ENCODE data around the gene SLC49A3. TPM values are rescaled to one million over a fixed set of nuclear protein-coding genes. Genes with fewer than 3 reads are reported as not detected.

The SLC49A3 gene
- total RNA-seq, 2 experiments from 2014 or later, result not detected

GRCh38 chr4:686413-687040 is 2.4 kb downstream of the SLC49A3 start:
- ChIA-PET POLR2A (no interaction called here), CTCF (ENCODE audit: unreplicated experiment) (interaction anchor here (0.6 kb wide), 1 partner anchor 71 kb away, joined by 3 read pairs; no protein-coding TSS in a partner anchor)
- Histone ChIP-seq H3K4me1 (ENCODE audit: insufficient read depth, low read length, poor library complexity, severe bottlenecking) (no peaks in the 10 kb centered on the region), H4K20me1 (ENCODE audit: insufficient read depth, low read length) (no peaks in the 10 kb centered on the region), H3K9me3 (ENCODE audit: low read length) (no peaks in the 10 kb centered on the region), H3K4me2 (ENCODE audit: low read length) (no peak overlapping the region), H3K4me3 (ENCODE audit: low read depth, low read length, poor library complexity, severe bottlenecking) (no peak overlapping the region), H3K79me2 (ENCODE audit: insufficient read depth, low read depth, low read length) (no peaks in the 10 kb centered on the region), H3K9me2 (ENCODE audit: insufficient read depth, low read length) (no peaks in the 10 kb centered on the region), H2AFZ (ENCODE audit: low read length) (no peak overlapping the region), H3K36me3 (ENCODE audit: insufficient read depth, low read length) (no peaks in the 10 kb centered on the region), H3K27ac (ENCODE audit: low read depth, low read length, poor library complexity, severe bottlenecking) (no peak overlapping the region)
- DNase-seq (ENCODE audit: low spot score), result no peak
- TF ChIP-seq EZH2phosphoT487 (IDR thresholded peaks at IDR 0.05; ENCODE audit: borderline replicate concordance, low read depth, low read length), result no peak
- TF ChIP-seq CTCF (conservative IDR thresholded peaks at IDR 0.05; ENCODE audit: low read length), result no peak
- BruUV-seq (replicated peaks), result no TSS peak
- intact Hi-C loops (cut with micrococcal nuclease; ENCODE audit: unreplicated experiment), result no loop called here

- H3K4me2 ChIP-seq (ENCODE audit: low read length), result no peak overlapping the region
- no peaks in the 10 kb centered on the region for H4K20me1 ChIP-seq (ENCODE audit: insufficient read depth, low read length)
- no peak overlapping the region for H3K27ac ChIP-seq (ENCODE audit: low read depth, low read length, poor library complexity, severe bottlenecking)
- ChIA-PET POLR2A (no interaction called here), CTCF (ENCODE audit: unreplicated experiment) (interaction anchor here (0.6 kb wide), 1 partner anchor 72 kb away, joined by 3 read pairs; no protein-coding TSS in a partner anchor)
- TF ChIP-seq EZH2phosphoT487 (IDR thresholded peaks at IDR 0.05; ENCODE audit: borderline replicate concordance, low read depth, low read length) (no peak), CTCF (conservative IDR thresholded peaks at IDR 0.05; ENCODE audit: low read length) (no peak)
- H3K4me3 ChIP-seq (ENCODE audit: low read depth, low read length, poor library complexity, severe bottlenecking), result no peak overlapping the region
- no peak for DNase-seq (ENCODE audit: low spot score)
- H3K79me2 ChIP-seq (ENCODE audit: insufficient read depth, low read depth, low read length), result no peaks in the 10 kb centered on the region
- no TSS peak for BruUV-seq (replicated peaks)
- H3K4me1 ChIP-seq (ENCODE audit: insufficient read depth, low read length, poor library complexity, severe bottlenecking), result no peaks in the 10 kb centered on the region
- intact Hi-C loops (cut with micrococcal nuclease; ENCODE audit: unreplicated experiment), result no loop called here
- no peaks in the 10 kb centered on the region for H3K36me3 ChIP-seq (ENCODE audit: insufficient read depth, low read length)
- no peak overlapping the region for H2AFZ ChIP-seq (ENCODE audit: low read length)
- H3K9me2 ChIP-seq (ENCODE audit: insufficient read depth, low read length), result no peaks in the 10 kb centered on the region
- H3K9me3 ChIP-seq (ENCODE audit: low read length), result no peaks in the 10 kb centered on the region
These were observed 3.1 kb downstream of the SLC49A3 start for GRCh38 chr4:685679-686412.
